GM10266 (cell line): Measurements from ENCODE around the gene GANAB.

ENCODE experiments used
- DNase-seq: peaks from one replicate; pipeline ENCODE4 v3.0.0; 2012; ENCODE audit errors: extremely low spot score
- TF ChIP-seq, protein P1 (sequence below): IDR thresholded peaks from 2 replicates; pipeline ENCODE4 v1.5.1; 2012; ENCODE audit warnings: mild to moderate bottlenecking, low read depth; ENCODE audit not compliant: control insufficient read depth, insufficient read depth; ENCODE audit errors: missing control alignments

Gene GANAB

DNA sequence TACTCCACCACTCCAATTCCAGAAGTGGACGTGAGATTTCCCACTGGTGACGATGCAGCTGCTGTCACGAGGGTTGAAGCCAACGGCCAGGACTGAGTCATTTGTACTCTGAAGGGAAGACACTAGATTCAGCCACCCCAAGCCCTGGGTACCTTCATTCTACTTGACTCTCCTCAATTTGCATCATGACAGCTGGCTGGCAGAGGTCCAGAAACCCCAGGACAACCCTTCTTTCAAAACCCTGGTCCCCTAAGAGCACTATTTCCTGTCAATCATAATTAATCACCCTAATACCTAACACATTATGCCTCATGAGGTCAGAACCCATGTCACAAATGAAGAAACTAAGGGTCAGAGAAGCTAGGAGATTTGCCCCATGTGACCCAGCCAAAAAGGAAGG lies 38.7 kb downstream of the GANAB start:
- no peak for DNase-seq

DNA sequence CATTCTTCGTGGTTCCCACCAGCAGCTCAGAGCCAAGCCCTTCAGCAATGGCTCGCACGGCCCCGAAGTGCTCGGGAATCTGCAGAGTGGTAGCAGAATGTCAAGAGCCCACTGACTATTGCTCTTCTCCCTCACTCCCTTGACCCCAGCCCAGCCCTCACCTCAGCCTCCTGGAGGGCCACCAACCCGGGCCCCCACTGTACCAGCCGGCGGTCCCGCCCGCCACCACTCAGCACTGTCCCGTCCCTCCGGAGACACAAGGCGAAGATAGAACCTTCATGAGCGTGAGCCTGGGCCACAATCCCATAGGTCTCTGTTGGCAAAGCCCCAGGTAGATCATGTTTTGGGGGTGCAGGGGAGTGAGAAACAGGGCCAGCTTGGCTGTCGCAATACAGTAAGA lies 40.5 kb downstream of the GANAB start:
- no peak for DNase-seq
- TF ChIP-seq, protein P1, sequence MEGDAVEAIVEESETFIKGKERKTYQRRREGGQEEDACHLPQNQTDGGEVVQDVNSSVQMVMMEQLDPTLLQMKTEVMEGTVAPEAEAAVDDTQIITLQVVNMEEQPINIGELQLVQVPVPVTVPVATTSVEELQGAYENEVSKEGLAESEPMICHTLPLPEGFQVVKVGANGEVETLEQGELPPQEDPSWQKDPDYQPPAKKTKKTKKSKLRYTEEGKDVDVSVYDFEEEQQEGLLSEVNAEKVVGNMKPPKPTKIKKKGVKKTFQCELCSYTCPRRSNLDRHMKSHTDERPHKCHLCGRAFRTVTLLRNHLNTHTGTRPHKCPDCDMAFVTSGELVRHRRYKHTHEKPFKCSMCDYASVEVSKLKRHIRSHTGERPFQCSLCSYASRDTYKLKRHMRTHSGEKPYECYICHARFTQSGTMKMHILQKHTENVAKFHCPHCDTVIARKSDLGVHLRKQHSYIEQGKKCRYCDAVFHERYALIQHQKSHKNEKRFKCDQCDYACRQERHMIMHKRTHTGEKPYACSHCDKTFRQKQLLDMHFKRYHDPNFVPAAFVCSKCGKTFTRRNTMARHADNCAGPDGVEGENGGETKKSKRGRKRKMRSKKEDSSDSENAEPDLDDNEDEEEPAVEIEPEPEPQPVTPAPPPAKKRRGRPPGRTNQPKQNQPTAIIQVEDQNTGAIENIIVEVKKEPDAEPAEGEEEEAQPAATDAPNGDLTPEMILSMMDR = no peak

More for the DNA sequence above, 38.7 kb downstream of the GANAB start:
- TF ChIP-seq, protein P1 = no peak

DNA sequence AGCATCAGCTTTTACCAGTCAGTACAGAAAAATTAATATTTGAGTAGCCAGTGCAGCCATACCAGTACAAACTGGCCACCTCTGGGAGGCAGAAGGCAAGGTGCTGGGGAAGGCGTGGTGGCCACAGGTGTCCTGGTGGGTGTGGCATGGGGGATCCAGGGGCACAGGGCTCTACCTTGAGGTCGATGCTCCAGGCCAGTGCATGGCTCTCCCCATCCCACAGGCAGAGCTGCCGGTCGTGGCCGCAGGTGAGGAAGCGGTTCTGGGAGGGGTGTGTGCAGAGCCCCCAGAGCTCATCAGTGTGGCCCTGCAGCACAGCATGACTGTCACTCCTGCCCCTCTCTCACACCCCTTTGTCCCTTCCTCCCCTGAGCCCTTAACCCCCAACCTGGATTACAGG lies 40.9 kb downstream of the GANAB start:
- DNase-seq = no peak
- TF ChIP-seq, protein P1 = no peak

DNA sequence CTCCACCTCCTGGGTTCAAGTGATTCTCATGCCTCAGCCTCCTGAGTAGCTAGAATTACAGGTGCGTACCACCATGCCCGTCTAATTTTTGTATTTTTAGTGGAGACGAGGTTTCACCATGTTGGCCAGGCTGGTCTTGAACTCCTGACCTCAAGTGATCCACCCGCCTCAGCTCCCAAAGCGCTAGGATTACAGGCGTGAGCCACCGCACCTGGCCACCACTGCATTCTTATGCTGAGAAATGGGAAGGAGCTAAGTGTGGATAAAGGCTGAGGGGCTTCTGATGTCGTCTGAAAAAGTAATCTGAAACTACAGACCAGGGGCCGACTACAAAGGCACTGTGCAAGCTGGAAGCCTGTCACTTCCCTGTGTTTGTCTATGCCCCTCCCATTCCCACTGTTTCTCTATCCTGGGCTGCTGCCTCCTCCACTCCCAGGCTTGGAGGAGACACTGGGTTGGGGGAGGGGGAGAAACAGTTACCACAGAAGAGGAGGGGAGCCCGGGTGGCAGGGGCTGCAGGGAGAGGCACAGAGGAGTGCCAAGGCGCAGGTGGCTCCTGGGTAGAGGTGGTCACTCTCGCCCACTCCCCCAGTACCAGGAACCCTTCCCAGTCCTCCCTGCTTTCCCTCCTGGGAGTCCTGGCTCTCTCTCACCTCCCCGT lies 41.8 kb downstream of the GANAB start:
- DNase-seq = no peak
- TF ChIP-seq, protein P1 = no peak

DNA sequence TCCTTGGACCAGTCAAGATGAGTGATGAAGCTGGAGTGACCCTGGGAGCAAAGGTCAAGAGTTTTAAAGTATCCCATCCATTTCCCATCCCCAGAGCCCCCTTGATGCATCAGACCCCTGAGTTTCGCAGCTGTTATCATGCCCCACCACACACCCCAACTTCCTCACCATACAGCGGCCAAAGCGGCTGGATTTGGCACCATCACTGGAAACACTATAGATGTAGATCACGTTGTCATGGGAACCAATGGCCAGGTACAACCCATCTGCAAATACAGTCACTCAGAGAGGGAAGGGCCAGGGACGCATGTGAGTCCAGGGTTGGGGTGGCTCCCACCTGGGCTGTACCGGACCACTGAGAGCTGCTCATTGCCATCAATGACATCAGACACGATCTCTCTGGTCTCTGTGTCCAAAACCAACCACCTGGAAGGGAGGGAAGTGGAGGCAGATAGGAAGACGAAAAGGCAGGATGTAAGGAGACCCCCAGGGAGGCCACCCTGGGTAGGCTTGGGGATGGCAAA lies 42.6 kb downstream of the GANAB start:
- TF ChIP-seq, protein P1 = no peak
- DNase-seq = no peak

DNA sequence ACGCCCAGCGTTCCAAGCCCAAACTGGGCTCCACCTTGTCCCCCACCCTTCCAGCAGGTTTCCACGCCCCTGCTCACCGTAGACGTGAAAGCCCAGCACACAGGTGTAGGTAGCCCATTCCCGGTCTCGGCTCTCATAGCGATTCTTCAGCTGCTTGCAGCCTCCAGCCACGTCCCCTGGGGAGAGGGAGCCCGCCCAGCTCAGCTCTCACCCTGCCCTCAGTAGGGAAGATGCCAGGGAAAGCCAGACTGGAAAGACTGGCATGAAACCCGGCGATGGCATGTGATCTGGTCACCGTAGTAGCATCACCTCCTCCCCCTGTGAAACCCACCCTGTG lies 43.4 kb downstream of the GANAB start:
- DNase-seq = no peak

More for the DNA sequence above, 43.4 kb downstream of the GANAB start:
- TF ChIP-seq, protein P1 = no peak
